Right forelimb (tissue), 1 donor: Measurements from ENCODE around the gene ADIRF.
"Not testable (repeated sequence)": the region's sequence is repeated elsewhere in the genome, so short reads cannot be mapped to it uniquely, and the experiment has no call there.

Source experiments
- DNase-seq: peaks from one replicate; pipeline ENCODE4 v3.0.0-alpha.2; 2018

Gene ADIRF

DNA sequence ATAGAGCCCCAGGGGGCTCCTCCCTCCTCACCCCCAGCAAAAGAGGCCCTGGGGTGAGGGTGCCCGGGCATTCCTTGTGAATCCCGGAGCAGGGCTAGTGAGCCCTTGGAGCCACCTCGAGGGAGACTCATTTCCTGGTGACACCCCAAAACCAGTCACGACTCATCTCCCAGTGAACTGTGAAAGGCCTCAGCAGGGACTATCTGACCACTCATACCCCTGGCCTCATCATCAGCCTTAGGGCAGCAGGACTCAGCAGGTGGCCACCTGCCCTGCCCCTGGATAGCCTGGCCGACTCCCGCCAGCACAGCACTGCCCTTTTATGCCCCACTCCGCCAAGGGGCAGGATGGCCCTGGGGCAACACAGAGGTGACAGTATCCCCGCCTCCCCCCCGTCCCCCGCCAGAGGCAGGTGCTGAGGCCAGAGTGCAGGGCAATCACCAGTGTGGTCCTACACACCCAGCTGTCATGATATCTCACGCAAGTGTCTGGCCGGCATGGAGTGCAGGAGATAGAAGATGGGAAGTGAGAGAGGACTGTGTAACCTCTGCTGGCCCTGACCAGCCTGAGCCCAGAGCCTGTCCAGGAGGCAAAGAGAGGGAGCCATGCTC, 6.7 kb upstream of the ADIRF start:
- DNase-seq: no peak

DNA sequence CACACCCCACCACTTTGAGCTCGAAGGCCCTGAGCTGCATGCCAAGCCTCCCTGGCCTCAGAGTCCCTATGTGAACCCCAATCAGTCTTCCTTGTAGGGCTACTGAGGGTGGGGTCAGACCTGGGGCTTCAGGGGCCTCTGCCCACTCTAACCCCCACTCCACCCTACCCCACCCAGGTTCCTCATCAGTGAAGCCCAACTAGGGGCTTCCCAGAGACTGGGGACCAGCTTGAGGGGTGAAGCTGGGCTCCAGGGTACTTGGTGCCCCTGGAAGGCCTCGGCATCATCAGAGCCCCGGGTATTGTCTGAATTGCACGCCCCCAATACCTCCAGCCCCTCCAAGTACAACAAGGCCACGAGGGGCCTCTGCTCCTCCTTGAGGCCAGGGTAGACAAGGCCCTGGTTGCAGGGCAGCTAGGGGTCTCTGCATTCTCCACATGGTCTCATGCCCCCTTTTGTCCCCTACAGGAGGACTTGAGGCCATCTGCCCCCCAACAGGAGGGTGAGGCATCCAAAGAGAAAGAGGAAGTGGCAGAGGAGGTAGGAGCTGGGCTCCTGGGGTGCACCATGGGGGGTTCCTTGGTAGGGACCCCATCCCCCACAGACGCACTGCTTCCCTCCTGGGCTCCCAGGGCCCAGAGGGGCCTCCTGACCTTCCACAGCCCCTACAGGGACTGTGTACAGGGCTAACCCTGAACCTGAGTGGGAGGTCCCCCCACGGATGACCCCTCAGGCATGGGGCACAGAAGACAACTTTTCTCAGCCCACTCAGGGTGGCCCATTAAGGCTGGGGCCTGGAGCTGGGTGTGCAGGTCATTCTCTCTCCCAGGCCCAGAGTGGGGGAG, 5.9 kb upstream of the ADIRF start:
- peak; percentile 43 for DNase-seq

DNA sequence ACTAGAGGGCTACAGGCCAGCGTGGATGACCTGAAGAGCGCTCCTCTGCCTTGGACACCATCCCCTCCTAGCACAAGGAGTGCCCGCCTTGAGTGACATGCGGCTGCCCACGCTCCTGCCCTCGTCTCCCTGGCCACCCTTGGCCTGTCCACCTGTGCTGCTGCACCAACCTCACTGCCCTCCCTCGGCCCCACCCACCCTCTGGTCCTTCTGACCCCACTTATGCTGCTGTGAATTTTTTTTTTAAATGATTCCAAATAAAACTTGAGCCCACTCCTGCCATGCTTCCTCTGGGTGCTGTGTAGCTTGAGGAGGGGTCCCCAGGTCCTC, 5.3 kb upstream of the ADIRF start:
- no peak for DNase-seq

DNA sequence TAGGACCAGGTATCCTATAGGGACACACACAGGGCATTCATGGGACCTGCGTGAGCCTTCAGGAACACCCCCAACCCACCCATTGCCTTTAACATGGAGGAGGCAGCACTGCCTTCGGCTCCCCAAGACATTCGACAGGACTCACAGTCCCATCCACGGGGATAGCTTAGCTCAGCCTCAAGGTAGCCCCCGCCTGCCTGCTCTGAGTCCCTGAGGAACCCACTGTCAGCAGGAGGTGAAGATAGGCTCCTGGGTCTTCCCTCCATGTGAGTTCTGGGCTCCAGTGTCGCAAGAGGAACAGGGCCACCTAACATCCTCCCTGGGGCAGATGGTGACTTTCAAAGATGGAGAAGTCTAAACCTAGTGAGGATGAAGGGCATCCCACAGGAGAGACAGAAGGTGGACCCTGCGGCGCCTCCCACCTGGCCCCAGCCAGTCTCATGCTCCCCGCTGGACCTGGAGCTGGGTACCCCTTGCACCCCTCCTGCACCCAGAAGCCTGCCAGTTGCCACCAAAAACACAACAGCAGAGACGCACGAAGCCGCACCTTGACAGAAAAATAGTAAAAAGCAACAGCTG, 4.9 kb upstream of the ADIRF start:
- DNase-seq: no peak

- DNase-seq: no peak
Measured at GRCh38 chr10:86964061-86964846, 4.0 kb upstream of the ADIRF start.

- DNase-seq: no peak
Measured at GRCh38 chr10:86964847-86965190, 3.5 kb upstream of the ADIRF start.

- DNase-seq: no peak
Measured at GRCh38 chr10:86965986-86966654, 2.2 kb upstream of the ADIRF start.

- DNase-seq: peak; percentile 51
Measured at GRCh38 chr10:86967481-86967941, 771 bp upstream of the ADIRF start.

DNA sequence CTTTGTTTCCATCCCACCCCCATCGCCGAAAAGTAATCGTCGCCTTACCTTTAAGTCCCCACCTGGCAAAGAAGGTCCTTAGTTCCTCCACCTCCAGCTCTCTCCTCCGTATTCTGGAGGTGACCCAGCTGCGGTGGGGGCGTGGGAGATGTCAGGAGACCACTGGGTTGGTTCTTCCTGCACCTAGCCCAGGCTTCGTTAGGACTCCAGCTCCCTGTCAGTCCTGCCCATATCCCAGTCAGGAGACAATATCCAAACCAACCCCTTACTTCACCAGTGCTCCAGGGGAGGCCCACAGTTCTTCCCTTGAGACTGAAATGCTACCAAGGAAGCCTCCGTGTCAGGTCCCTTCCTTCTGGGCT, 693 bp downstream of the ADIRF start:
- DNase-seq: no peak

GRCh38 chr10:86969421-86970041, 1.2 kb downstream of the ADIRF start:
- DNase-seq: peak; percentile 48

DNA sequence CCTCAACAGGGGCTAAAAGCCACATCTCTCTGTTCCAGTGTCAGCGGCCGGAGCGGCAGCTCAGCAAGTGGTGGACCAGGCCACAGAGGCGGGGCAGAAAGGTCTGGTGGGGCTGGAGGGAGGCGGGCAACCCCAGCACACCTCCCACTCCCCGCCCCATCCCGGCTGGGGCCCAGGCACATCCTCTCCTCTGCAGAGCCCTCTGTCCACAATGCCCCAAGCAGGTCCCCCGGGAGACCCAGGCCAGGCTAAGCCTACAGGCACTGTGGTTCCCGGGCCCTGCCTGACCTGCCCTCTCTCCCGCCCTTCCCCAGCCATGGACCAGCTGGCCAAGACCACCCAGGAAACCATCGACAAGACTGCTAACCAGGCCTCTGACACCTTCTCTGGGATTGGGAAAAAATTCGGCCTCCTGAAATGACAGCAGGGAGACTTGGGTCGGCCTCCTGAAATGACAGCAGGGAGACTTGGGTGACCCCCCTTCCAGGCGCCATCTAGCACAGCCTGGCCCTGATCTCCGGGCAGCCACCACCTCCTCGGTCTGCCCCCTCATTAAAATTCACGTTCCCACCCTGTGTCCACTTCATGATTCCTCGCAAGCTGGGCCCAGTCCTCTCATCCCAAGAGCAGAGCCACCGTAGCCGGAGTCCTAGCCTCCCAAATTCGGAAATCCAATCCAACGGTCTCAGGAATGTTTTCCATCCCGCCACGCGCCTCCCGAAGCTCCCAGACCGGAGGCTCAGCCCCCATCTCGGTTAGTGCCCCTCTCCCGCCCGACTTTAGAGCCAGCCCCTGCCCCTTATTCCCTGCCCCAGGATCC, 2.1 kb downstream of the ADIRF start:
- peak; percentile 69 for DNase-seq

DNA sequence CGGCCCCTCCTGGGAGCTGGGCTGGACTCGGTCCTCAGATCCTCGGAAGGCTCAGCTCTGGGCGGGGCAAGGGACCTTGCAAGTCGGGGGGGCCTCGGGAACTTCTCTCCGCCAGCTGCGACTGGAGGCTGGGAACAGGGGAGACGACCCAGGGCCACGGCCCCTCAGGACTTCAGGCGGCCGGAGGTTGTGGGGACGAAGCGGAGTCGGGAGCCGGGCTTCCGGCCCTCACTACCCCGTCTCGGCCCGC, 2.6 kb downstream of the ADIRF start:
- DNase-seq: no peak

- peak; percentile 91 for DNase-seq
Measured at GRCh38 chr10:86971232-86971991, 3.1 kb downstream of the ADIRF start.

- DNase-seq: no peak
Measured at GRCh38 chr10:86972613-86973380, 4.5 kb downstream of the ADIRF start.

DNA sequence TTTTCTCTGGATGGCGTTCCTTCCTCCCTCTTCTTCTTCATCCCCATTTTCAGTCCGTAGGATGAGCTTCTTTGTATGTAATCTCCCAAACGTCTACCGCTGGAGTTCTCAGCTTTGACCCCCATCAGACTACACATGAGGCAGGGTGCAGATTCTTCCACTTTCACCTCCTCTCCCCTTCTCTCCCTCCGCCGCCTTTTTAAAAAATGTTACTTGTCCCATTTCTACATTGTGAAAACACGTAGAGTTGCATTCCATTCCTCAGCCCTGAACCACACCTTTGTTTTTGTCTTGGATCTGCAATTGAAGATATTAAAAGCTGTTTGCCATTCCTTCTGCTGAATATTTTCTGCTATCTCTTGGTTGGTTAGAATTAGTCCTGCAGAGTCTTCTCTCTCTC, 6.2 kb downstream of the ADIRF start:
- no peak for DNase-seq

- DNase-seq: no peak
Measured at GRCh38 chr10:86976362-86977056, 8.2 kb downstream of the ADIRF start.

GRCh38 chr10:86978457-86978856, 10.2 kb downstream of the ADIRF start:
- DNase-seq: not testable (repeated sequence)

DNA sequence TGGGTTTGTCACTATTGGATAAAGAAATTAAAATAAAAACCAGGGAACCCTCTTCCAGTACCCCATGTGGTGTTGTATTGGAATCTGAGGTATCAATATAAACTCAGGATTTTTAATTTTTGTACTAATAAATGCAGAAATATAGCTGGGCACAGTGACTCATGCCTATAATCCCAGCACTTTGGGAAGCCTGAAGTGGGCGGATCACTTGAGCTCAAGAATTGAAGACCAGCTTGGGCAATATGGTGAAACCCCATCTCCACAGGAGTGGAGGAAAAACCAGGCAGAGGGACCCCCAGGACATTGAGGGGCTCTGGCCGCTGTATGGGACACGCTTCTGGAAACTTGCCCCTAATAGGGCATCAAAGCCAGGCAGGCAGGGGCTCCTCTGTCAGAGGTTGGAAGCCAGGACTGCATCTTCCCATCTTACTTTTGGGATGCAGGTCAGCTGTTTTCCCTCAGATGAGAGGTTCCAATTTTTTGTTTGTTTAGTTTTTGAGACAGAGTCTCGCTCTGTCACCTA, 11.1 kb downstream of the ADIRF start:
- no peak for DNase-seq

DNA sequence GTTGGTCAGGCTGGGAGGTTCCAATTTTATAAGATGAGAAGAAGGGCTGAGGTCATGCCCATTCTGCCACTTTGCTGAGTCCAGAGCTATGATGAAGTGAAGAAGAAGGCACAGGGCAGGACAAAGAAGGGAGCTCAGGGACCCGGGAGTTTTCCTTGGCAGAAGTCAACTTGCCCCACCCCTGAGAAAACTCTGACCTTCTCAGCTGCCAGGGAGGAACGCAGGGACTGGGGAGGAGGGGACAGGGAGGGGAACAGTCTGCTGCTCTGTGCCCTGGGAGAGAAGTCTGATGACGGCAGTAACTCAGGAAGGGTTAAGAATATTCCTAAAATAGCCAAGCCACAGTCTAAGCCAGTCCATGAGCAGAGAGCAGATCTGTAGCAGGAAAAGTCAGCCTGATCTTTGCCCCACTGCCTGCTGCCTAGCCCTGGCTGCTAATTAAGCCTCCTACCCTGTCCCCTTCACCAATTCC, 11.7 kb downstream of the ADIRF start:
- no peak for DNase-seq
